HG03097 (cell line): Measurements from ENCODE around the gene ARHGEF10L.

Source experiments
- ATAC-seq: cut with Tn5 transposase; IDR thresholded peaks from one replicate; pipeline ENCODE4 v1.9.1; 2021; ENCODE audit not compliant: unreplicated experiment, low FRiP score

ARHGEF10L gene

GRCh38 chr1:17546946-17547670 lies 7.6 kb downstream of the ARHGEF10L start:
- ATAC-seq: no peak

- no peak for ATAC-seq
These were observed 9.9 kb downstream of the ARHGEF10L start for GRCh38 chr1:17549384-17549783.

- ATAC-seq: no peak
These were observed 11.5 kb downstream of the ARHGEF10L start for GRCh38 chr1:17550729-17551584.

GRCh38 chr1:17551755-17552234 lies 12.3 kb downstream of the ARHGEF10L start:
- ATAC-seq: no peak

- ATAC-seq: no peak
These were observed 14.6 kb downstream of the ARHGEF10L start for GRCh38 chr1:17553975-17554700.

- ATAC-seq: no peak
These were observed 15.5 kb downstream of the ARHGEF10L start for GRCh38 chr1:17554954-17555353.

GRCh38 chr1:17557986-17558385 lies 18.5 kb downstream of the ARHGEF10L start:
- no peak for ATAC-seq

- no peak for ATAC-seq
These were observed 19.0 kb downstream of the ARHGEF10L start for GRCh38 chr1:17558541-17558940.

- ATAC-seq: no peak
These were observed 19.6 kb downstream of the ARHGEF10L start for GRCh38 chr1:17558954-17559614.

- no peak for ATAC-seq
These were observed 20.3 kb downstream of the ARHGEF10L start for GRCh38 chr1:17559615-17560419.

- no peak for ATAC-seq
These were observed 21.7 kb downstream of the ARHGEF10L start for GRCh38 chr1:17561247-17561548.

GRCh38 chr1:17561561-17561985 lies 22.1 kb downstream of the ARHGEF10L start:
- ATAC-seq: no peak

GRCh38 chr1:17562375-17562774 lies 22.9 kb downstream of the ARHGEF10L start:
- no peak for ATAC-seq

- ATAC-seq: no peak
These were observed 24.2 kb downstream of the ARHGEF10L start for GRCh38 chr1:17563494-17564281.

- ATAC-seq: no peak
These were observed 25.2 kb downstream of the ARHGEF10L start for GRCh38 chr1:17564458-17565393.

GRCh38 chr1:17565461-17566252 lies 26.2 kb downstream of the ARHGEF10L start:
- ATAC-seq: no peak

GRCh38 chr1:17566417-17566816 lies 26.9 kb downstream of the ARHGEF10L start:
- ATAC-seq: no peak
